Spleen (tissue), 7 donors: ENCODE data around the gene AGPAT4.

Experiments used
- POLR2AphosphoS5 ChIP-seq, 3 donors: sonication (generic); formaldehyde crosslinking; IDR thresholded peaks; one replicate each; pipeline ENCODE4 v1.5.1; 2017; ENCODE audit warnings: antibody characterized with exemption in 3 of 3
- TF ChIP-seq, protein P1 (sequence below), 11 experiments: fragments of 200-600 bp in 7 of 11; fragments of 450-650 bp in 4 of 11; sonication (generic) in 4 of 11; IDR thresholded peaks in 8 of 11; conservative IDR thresholded peaks in 3 of 11; 1 replicate in 7 of 11; 2 replicates in 4 of 11; pipeline versions ENCODE4 v1.4.0 to v1.8.0; 2016 to 2021; ENCODE audit warnings: antibody characterized with exemption in 11 of 11, inconsistent platforms in 4 of 11, mild to moderate bottlenecking in 1 of 11
- donor health status: DM: no; HTN: no; CAD: no; lungs with moderate emphysema.
- donor health status: DM: no; HTN: no; CAD: no.
- donor health status: DM: no; HTN: no; CAD: no.

GRCh38 chr6:161254126-161254463, 19.8 kb downstream of the AGPAT4 start:
- TF ChIP-seq, protein P1, sequence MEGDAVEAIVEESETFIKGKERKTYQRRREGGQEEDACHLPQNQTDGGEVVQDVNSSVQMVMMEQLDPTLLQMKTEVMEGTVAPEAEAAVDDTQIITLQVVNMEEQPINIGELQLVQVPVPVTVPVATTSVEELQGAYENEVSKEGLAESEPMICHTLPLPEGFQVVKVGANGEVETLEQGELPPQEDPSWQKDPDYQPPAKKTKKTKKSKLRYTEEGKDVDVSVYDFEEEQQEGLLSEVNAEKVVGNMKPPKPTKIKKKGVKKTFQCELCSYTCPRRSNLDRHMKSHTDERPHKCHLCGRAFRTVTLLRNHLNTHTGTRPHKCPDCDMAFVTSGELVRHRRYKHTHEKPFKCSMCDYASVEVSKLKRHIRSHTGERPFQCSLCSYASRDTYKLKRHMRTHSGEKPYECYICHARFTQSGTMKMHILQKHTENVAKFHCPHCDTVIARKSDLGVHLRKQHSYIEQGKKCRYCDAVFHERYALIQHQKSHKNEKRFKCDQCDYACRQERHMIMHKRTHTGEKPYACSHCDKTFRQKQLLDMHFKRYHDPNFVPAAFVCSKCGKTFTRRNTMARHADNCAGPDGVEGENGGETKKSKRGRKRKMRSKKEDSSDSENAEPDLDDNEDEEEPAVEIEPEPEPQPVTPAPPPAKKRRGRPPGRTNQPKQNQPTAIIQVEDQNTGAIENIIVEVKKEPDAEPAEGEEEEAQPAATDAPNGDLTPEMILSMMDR (IDR thresholded peaks at IDR 0.05 in 8 of 11, conservative IDR thresholded peaks at IDR 0.05 in 3 of 11) = no peak
- no peak for TF ChIP-seq POLR2AphosphoS5 (IDR thresholded peaks at IDR 0.05)
